AG10803 (cell line): ENCODE measurements around the gene ECT2.
"Not testable (repeated sequence)": the region's sequence is repeated elsewhere in the genome, so short reads cannot be mapped to it uniquely, and the experiment has no call there.

Experiments
- DNase-seq: peaks from one replicate; pipeline ENCODE4 v3.0.0; 2010; ENCODE audit warnings: low read depth
- H3K4me3 ChIP-seq: 2 replicates; pipeline ENCODE4 v1.5.1; 2011; ENCODE audit warnings: mild to moderate bottlenecking, low read length, control low read depth
- CTCF ChIP-seq: conservative IDR thresholded peaks from 2 replicates; pipeline ENCODE4 v1.5.1; 2011; ENCODE audit warnings: mild to moderate bottlenecking, low read length, control low read depth, inconsistent platforms

The ECT2 gene

GRCh38 chr3:172820492-172820891 lies 70.0 kb downstream of the ECT2 start:
- DNase-seq: no peak
- no peak for TF ChIP-seq CTCF
- no peak overlapping the region for H3K4me3 ChIP-seq

GRCh38 chr3:172824229-172824628 lies 73.7 kb downstream of the ECT2 start:
- DNase-seq: no peak
- TF ChIP-seq CTCF: no peak
- H3K4me3 ChIP-seq: no peak overlapping the region

- DNase-seq: not testable (repeated sequence)
Observed at GRCh38 chr3:172827231-172827630, 76.7 kb downstream of the ECT2 start.

GRCh38 chr3:172832983-172833382 lies 82.5 kb downstream of the ECT2 start:
- no peak for TF ChIP-seq CTCF
- no peak for DNase-seq
- no peak overlapping the region for H3K4me3 ChIP-seq

More at GRCh38 chr3:172827231-172827630, 76.7 kb downstream of the ECT2 start:
- not testable (repeated sequence) for H3K4me3 ChIP-seq

- DNase-seq: peak; percentile 43
- H3K4me3 ChIP-seq: no peak overlapping the region
- peak; percentile 82 for TF ChIP-seq CTCF
Observed at GRCh38 chr3:172836390-172836997, 86.0 kb downstream of the ECT2 start.

GRCh38 chr3:172839679-172840078 lies 89.2 kb downstream of the ECT2 start:
- TF ChIP-seq CTCF: no peak
- DNase-seq: no peak
- no peak overlapping the region for H3K4me3 ChIP-seq

GRCh38 chr3:172840463-172840862 lies 89.9 kb downstream of the ECT2 start:
- no peak for TF ChIP-seq CTCF
- no peak for DNase-seq

GRCh38 chr3:172840913-172841312 lies 90.4 kb downstream of the ECT2 start:
- DNase-seq: no peak
- TF ChIP-seq CTCF: no peak
- no peak overlapping the region for H3K4me3 ChIP-seq

More at GRCh38 chr3:172840463-172840862, 89.9 kb downstream of the ECT2 start:
- no peak overlapping the region for H3K4me3 ChIP-seq
